HG03460 (cell line): ENCODE measurements around the gene ZDHHC24.
"Not testable (repeated sequence)": the region's sequence is repeated elsewhere in the genome, so short reads cannot be mapped to it uniquely, and the experiment has no call there.

Experiments
- ATAC-seq: cut with Tn5 transposase; IDR thresholded peaks from one replicate; pipeline ENCODE4 v1.9.1; 2021; ENCODE audit not compliant: unreplicated experiment

ZDHHC24 gene, protein sequence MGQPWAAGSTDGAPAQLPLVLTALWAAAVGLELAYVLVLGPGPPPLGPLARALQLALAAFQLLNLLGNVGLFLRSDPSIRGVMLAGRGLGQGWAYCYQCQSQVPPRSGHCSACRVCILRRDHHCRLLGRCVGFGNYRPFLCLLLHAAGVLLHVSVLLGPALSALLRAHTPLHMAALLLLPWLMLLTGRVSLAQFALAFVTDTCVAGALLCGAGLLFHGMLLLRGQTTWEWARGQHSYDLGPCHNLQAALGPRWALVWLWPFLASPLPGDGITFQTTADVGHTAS

DNA sequence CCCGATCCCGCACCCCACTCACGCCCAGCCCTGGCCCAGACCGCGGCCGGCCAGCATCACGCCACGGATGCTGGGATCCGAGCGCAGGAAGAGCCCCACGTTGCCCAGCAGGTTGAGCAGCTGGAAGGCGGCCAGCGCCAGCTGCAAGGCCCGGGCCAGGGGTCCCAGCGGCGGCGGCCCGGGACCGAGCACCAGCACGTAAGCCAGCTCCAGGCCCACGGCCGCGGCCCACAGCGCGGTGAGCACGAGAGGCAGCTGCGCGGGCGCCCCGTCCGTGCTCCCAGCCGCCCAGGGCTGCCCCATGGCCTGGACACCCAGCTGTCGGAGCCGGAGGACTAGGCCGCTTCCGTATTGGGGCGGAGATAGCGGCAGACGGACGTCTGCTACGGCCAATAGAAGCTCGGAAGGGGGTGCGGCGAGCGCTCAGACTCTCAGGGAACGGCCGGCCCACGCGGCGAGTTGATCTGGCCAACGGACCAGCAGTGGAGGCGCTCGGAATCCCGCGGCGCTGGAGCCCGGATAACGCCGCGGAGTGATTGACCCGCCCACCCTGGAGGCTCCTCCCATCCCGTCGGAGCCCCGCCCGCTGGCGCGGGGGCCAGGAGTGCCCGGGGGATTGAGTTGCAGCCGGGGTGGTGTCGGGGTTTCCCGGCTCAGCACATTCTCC, at the start of gene ZDHHC24:
TSS of gene ZDHHC24 (minus strand) at position 348 of the 667 bp plus-strand sequence. CDS start at position 303, 45 bp downstream.
- ATAC-seq = peak; percentile 85

DNA sequence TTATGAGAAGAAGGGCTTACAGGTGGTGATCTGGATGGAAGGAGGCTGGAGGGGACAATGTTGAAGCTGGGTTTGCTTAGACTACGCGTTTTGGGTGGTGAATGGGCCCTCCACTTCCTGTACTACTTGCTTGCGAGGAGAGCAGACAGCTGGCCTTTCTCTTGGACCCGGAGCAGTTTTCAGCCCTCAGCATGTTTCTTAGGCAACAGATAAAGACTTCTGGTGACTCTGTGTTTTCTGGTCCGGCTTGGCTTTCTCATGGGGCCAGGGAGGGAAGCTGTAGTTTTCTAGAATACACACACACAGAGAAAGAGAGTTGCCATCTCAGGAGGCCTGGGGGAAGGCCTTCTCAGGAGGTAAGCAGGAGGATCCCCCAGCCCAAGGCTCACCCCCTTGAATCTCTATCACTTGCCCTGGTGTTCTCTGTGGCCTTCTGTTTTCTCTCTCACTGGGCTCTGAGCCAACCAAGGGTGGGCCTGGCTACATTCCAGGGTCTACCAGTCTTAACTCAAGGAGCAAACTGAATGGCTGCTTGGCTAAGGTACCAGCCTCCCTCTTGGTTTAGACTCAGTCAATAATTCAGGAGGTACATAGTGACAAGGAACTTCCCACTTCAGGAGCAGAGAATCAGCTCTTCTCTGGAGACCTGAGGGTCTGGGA, 49.5 kb upstream of the ZDHHC24 start:
- no peak for ATAC-seq

DNA sequence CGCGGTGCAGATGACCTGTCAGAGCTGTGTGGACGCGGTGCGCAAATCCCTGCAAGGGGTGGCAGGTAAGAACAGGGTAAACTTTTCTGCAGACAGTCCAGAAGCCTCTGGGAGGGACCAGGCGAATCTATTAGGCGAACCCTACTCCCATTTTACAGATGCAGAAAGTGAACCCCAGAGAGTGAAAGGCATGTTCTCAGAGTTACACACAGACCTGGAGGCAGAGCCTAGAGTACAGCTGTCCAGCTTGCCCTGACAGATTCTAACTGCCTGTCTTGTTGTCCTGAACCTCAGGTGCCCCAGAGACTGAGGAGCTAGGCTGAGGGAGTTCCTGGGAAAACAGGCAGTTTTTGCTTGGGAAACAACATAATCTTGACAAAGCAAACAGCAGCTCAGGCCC, 47.8 kb upstream of the ZDHHC24 start:
- ATAC-seq = no peak

DNA sequence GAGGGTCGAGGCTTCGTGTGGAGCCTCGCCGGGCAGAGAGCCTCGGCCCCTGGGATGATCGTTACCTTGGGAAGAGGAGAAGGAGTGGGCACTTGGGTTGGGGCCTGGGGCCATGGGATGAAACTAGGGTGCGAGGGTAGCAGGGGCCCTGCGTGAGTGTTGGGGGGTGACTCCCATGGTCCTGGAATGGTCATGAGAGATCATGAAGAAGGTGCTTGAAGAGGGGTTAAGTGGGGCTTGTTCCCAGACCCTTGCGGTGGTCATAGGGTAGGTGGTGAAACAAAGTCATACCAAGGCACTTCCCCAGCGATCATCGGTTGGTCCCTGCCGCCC, 47.4 kb upstream of the ZDHHC24 start:
- peak; percentile 14 for ATAC-seq

DNA sequence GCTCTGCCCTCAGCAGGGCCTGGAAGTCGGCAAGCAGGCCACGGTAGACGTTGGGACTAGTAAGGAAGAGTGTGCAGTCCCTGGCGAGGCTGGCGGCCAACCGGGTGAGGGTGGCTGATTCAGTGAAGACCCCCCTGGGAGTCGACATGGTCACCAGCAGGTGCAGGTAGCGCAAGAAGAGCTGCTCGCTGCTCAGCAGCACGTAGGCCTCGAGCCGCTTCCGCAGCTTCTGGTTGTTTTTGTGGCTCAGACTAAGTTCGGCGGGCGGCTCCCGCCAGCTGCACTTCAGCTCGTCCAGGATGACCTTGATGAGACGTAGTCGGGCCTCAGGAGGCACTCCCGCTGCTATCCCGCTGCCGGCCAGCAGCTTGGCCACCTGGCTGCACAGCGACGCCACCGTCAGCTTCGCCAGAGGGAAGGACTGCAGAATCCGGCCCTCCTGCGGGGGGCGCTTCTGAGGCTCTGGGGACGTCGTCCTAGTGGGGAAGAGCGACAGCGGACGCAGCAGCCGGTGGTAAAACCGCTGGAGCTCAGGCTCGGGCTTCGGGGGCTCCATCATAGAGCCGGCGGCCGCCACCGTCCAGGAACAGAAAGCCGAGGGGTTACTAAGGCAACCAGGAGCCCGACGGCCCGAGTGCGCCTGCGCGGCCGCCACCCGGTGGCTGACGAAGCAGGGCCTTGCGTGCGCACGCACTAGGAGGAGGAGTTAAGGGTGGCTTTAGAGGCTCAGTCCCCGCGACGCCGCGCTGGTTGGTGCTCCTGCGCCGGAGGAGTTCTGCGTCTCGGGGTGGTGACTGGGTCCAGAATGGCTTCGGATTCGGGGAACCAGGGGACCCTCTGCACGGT, 46.8 kb upstream of the ZDHHC24 start, which contains the start of the genes CCDC87 and CCS:
TSS of gene CCDC87 (minus strand) at position 607 of the 846 bp plus-strand sequence. CDS start at position 559, 48 bp downstream.
TSS of gene CCS (plus strand) at position 729 of the 846 bp plus-strand sequence. CDS start at position 806, 77 bp downstream.
- peak; percentile 80 for ATAC-seq

DNA sequence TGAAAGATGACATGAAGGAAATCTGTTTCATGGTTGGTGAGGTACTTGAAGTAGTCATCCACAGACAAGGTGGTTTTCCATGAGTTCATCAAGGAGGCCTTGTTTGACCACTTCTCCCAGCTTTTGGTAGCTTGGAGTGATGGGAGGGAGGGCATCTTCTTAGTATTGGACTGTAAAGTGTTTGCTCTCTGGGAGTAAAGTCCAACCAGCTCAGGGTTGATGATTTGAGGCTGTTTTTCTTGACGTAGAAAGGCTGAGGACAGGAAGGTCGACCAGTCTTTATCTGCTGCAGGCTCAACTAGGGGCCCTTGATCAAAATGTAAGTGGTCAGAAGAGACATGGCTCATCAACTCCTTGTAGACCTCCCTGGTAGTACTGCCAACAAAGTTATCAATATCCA, 45.3 kb upstream of the ZDHHC24 start:
- ATAC-seq = no peak

DNA sequence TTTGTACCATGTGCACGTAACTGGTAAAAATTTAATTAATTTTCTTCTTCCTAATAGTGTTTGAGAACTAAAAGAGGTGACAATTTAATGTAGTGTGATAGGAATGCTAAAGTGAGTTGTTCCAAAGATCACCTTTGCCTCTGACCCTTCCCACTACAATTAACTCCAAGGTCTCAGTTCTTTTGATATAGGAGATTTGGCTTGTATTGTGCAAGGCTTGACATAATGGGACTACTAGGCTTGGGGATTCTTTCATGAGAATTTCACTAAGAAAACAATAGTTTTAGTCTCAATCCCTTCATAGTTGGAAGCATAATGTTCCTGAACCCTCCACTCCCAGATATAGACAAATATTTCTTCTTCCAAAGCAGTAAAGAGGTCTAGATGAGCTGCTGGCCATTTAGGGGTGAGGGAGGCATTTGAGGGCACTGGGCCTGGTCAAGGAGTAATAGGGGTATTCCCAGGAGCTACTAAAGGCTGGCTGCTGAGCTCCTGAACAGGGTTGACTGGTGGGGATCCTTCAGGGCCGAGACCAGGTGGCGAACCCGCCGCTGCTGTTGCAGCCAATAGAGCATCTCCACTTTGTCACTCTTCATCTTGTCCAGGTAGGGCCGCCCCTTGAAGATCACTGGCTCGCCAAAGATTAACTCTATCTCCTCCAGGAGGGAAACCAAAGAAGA, 44.3 kb upstream of the ZDHHC24 start:
- no peak for ATAC-seq

DNA sequence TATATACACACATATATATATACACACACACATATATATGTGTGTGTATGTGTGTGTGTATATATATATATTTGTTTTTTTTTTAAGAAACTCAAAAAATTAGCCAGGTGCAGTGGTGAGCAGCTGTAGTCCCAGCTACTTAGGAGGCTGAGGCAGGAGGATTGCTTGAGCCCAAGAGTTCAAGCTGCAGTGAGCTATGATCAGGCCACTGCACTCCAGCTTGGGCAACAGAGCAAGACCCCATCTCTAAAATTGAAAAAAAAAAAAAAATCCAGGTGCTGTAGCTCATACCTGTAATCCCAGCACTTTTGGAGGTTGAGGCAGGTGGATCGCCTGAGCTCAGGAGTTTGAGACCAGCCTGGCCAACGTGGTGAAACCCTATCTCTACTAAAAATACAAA, 43.5 kb upstream of the ZDHHC24 start:
- ATAC-seq = not testable (repeated sequence)

DNA sequence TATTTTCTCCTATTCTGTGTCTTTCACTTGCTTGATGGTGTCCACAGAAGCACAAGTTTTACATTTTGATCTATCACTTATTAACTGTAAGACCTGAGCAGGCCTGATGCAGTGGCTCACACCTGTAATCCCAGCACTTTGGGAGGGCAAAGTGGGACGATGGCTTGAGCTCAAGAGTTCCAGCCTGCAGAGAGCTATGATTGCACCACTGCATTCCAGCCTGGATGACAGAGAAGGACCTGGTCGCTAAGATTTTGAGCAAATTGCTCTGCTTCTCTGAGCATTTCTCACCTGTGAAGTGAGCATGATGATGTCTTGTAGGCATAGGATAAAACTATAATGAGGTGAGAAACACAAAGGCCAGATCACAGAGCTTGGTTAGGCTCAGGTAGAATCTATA, 40.3 kb upstream of the ZDHHC24 start:
- no peak for ATAC-seq

DNA sequence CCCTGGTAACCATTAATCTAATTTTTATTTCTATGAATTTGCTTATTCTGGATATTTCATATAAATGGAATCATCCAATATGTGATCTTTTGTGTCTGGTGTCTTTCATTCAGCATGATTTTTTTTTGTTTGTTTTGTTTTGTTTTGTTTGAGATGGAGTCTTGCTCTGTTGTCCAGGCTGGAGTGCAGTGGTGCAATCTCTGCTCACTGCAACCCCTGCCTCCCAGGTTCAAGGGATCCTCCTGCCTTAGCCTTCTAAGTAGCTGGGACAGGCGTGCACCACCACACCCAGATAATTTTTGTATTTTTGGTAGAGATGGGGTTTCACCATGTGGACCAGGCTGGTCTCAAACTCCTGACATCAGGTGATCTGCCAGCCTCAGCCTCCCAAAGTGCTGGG, 39.6 kb upstream of the ZDHHC24 start:
- ATAC-seq = not testable (repeated sequence)

DNA sequence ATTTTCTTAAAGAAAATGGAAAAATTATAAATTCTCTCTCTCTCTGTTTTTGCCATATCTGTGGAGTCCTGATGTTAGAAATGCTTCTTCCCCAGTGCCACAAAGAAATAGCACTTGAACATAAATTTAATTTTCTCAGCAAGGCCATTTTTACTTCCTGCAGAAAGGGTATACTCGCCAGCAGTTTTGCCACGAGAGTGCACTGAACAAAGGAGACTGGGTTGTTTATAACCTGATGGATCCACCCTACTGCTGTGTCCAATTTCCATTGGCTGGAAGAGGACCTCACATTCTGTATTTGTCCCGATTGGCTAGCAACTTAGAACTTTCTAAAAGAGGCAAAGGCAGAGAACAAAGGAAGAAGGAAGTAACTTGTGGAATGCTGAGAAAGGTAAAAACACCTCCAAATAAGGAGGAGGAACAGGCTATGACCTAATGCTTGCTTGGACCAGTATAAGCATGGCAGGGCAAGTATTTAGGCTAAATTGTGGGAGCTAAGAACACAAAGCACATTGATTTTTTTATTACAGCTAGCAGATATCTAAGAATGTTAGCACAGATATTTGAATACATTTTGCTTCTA, 36.8 kb upstream of the ZDHHC24 start:
- not testable (repeated sequence) for ATAC-seq

DNA sequence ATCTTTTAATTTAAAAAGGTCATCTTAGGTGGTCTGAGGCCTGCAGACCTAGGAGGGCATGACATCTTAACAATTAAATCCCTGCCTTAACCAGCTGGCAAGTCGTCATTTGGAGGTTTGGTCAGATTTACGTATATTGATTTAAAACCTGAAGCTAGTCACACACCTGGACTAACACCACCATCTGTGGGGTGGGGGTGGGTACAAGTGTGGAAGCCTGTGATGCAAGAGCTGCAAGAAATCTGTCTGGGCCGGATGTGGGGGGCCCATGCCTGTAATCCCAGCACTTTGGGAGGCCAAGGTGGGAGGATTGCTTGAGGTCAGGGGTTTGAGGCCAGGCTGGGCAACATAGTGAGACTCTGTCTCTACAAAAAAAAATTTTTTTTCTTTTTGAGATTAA, 35.4 kb upstream of the ZDHHC24 start:
- no peak for ATAC-seq

DNA sequence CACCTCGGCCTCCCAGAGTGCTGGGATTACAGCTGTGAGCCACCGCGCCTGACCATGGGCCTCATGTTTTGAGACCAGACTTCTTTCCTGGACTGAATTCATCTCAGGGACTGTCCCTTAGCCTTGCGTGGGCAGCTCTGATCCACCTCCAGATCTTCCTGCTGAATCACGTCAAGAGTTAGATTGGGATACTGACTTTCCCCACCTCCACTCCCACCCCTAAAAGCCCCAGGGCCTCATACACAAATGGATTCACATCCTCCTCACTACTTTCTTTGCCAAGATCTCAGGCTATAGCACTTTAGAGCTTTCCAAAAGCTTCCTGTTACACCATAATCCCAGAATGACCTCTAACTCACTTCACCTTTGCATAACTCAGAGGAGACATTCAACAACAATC, 35.0 kb upstream of the ZDHHC24 start:
- no peak for ATAC-seq

DNA sequence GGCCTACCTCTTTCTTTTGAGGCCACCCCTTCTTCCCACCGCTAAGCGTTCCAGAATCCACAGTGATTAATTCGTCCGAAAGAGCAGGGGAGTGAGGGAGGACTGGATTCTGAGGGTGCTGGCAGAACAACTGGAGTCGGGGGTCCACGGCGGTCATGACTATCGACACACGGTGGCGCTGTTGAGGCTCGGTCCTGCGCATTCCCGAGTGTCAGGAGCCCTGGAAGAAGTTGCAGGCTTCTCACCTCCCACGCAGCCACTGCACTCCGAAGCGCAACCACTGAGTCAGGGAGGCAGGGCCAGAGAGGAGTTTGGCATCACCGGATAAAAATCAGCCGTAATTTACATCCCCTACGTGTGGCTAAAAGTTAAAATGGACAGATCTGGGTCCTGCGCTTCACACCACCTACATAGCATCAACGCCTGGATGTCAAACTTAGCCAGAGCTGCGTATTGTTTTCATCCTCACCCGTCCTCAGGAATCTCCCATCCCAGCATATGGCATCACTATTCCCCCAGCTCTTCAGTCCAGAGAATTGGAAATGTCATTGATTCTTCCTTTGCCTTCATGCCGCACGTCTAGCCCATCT, 33.3 kb upstream of the ZDHHC24 start:
- no peak for ATAC-seq

DNA sequence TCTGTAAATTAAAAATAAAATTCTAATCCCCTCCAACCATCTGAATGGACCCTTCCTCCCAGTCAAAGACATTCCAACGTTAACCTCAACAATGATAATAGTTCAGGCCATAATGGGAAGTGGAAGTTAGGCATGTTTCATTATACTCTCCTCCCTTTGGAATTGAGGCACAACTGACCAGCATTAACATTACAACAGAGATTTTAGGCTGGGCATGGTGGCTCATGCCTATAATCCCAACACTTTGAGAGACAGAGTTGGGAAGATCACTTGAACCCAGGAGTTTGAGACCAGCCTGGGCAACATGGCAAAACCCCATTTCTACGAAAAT, 25.0 kb upstream of the ZDHHC24 start:
- no peak for ATAC-seq

DNA sequence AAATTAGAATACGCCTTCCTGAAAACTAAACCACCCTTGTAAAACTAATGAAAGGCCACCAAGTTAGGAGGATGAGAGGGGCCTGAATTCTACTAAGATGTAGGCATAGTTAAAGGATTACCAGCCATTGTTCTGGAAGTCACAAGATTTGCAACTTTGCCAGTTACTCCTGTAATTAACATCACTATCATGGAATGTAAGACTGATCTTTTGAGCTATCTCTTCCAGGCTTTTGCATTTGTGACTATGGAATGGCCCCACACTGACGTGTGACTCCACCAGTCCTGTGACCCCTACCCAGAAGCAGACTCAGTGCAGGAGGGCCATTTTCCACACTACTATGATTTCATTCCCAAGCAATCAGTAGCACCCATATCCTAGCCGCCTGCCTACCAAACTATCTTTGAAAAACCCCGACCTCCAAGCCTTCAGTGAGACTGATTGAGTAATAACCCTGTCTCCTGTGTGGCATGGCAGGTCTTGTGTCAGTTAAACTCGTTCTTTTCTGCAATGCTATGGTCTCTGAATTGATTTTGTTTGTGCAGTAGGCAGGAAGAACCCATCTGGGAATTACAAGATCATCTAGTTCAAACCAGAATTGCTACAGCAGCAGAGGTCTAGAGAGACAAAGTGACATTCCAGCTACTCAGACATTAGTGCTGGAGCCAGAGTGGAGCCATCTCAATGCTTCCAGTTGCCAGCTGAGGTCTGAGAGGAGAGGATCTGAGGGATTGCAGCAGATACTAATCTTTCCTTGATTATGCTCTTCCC, 24.4 kb upstream of the ZDHHC24 start:
- no peak for ATAC-seq

DNA sequence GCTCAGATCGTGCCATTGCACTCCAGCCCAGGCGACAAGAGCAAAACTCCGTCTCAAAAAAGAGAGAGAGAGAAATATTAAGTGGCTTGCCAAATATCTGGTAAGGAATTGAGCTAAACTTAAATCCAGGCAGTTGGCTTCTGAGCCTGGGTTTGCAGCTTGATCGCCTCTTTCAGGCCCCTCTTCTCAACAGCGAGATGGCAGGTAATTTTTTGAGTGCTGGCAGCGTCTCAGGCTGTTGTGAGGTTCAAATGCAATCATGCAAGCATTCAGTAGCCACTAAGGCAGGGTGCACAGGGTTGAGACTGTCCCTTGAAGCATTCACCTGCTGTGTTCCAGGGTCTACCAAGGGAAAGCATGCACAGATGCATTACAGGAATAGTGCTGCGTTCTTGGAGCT, 23.2 kb upstream of the ZDHHC24 start:
- ATAC-seq = no peak

DNA sequence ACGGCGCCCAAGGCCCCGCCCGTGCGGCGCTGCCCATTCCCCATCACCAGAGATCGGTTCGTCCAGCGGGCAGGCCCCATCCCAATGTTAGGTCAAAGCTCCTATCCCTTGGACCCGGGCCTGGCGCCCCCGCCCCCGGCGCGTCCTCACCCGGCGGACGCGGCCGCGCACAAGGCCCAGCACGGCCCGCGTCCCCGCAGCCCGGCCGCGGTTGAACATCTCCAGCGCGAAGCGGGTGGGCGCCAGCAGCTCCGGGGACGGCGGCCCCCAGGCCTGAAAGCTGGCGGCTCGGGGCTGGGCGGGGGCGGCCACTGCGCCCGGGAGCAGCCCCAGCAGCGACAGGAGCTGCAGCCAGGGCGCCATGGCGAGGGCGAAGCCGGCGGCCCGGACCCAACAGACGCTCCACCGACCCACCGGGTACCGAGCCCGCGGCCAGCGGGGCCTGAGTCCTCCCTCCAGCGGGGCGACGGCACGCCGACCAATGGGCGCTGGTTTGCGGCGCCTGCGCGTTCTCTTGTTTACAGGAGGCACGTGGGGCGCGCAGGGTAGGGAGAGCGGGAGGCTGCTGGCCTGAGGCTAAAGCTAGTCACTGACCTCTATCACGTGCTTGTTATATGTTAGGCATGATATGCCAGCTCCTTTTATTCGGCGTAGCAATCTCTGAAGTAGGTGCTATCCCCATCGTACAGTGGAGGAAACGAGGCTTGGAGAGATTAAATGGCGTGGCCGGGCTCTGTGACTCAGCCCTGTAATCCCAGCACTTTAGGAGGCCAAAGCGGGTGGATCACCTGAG, 22.5 kb upstream of the ZDHHC24 start, which contains the start of gene CTSF:
TSS of gene CTSF (minus strand) at position 483 of the 793 bp plus-strand sequence. CDS start at position 363, 120 bp downstream.
- ATAC-seq = no peak
